Mucosa of stomach (tissue), 1 donor: ENCODE results near the gene MIPOL1.
A peak's percentile ranks its signal among the peaks of the same experiment; 100 is the strongest.

Experiments
- H3K27me3 ChIP-seq: one replicate; pipeline ENCODE4 v1.7.0; 2013; ENCODE audit warnings: mild to moderate bottlenecking, low read length; ENCODE audit not compliant: control insufficient read depth, insufficient read depth
- H3K36me3 ChIP-seq: one replicate; pipeline ENCODE4 v1.7.0; 2013; ENCODE audit warnings: low read length; ENCODE audit not compliant: control insufficient read depth, insufficient read depth
- H3K4me1 ChIP-seq: one replicate; pipeline ENCODE4 v1.7.0; 2013; ENCODE audit warnings: mild to moderate bottlenecking, low read length; ENCODE audit not compliant: control insufficient read depth, insufficient read depth
- H3K4me3 ChIP-seq: one replicate; pipeline ENCODE4 v1.7.0; 2013; ENCODE audit warnings: low read length
- H3K9ac ChIP-seq: one replicate; pipeline ENCODE4 v1.7.0; 2013; ENCODE audit warnings: mild to moderate bottlenecking, low read length, moderate library complexity
- H3K9me3 ChIP-seq: one replicate; pipeline ENCODE4 v1.7.0; 2013; ENCODE audit warnings: mild to moderate bottlenecking, low read length, moderate library complexity; ENCODE audit not compliant: control insufficient read depth
- donor health status: Pancreatic carcinoma.

MIPOL1 gene

GRCh38 chr14:37580146-37580545 lies 382.4 kb downstream of the MIPOL1 start:
- Histone ChIP-seq H3K4me3 (no peak overlapping the region), H3K27me3 (peaks cover 20% of the 10 kb centered on the region), H3K4me1 (peaks cover 9% of the 10 kb centered on the region), H3K36me3 (no peaks in the 10 kb centered on the region), H3K9ac (no peak overlapping the region), H3K9me3 (no peaks in the 10 kb centered on the region)

- Histone ChIP-seq H3K4me1 (peaks cover 15% of the 10 kb centered on the region), H3K27me3 (peaks cover 35% of the 10 kb centered on the region), H3K4me3 (peak overlapping the region; percentile 71), H3K9me3 (no peaks in the 10 kb centered on the region), H3K9ac (peak overlapping the region; percentile 87), H3K36me3 (no peaks in the 10 kb centered on the region)
Observed at GRCh38 chr14:37583358-37584210, 385.8 kb downstream of the MIPOL1 start.

DNA sequence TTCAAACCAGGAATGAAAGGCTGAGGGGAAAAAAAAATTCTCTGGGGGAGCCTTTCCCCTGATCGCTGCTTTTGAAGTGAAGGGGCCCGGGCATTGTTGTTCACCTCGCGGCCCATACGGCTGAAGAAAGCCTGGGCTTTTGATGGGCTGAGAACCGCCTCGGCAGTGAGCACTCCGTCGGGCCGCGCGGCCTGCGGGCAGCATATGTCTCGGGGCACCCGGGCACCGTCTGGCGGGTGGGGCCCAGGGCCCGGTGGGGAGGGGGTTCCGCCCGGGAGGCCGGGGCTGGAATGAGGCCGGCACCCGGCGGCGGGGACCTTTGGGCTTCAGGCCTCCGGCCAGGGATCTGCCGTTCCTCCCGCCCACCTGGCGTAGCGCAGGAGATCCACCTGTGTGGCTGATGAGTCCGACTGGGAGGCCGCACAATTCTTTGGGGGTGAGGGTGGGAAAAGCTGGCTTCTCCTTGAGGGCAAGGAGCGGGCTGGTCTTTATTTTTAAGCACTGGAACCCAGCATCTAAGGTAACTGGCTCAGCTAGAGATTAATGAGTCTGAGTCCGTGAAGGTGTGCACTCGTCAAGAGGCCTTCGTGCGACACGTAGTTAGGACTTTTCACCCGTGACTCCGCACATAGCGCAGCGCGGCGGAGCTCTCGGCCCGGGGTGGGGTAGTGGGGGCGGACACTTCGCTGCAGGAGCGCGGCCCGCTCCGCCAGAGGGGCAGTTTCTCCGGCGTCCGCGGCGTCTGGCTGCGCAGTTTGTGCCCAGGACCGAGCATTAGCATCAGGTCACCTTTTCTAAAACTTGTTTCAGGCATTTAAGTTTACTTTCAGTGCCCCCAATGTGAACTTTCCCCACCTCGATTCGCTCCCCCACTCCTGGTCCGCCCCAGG lies 386.7 kb downstream of the MIPOL1 start:
- Histone ChIP-seq H3K36me3 (no peaks in the 10 kb centered on the region), H3K4me1 (peaks cover 15% of the 10 kb centered on the region), H3K4me3 (peak overlapping the region; percentile 71), H3K9me3 (no peaks in the 10 kb centered on the region), H3K27me3 (peaks cover 35% of the 10 kb centered on the region), H3K9ac (peak overlapping the region; percentile 87)

DNA sequence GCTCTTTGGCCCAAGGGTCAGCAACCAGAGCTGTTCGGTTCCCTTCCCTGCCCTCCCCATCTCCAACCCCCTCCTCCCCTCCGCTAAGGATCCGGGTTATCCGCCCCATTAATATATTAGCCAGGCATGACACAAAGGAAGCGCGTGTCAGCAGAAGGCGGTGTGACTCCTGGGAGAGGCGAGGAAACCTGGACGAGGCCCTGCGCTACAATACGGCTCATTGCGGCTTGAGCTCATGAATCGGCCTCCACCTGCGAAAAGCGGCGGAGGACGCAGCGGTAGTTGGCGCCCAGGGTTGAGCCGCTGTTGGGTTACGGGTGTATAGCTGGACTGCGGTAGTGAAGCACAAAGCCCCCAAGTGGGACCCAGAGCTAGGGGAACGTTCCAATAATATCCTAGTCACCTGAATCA lies 387.4 kb downstream of the MIPOL1 start:
- no peak overlapping the region for H3K4me3 ChIP-seq
- peaks cover 35% of the 10 kb centered on the region for H3K27me3 ChIP-seq
- H3K9ac ChIP-seq = peak overlapping the region; percentile 87

GRCh38 chr14:37585971-37586796 lies 388.4 kb downstream of the MIPOL1 start:
- Histone ChIP-seq H3K4me1 (peaks cover 15% of the 10 kb centered on the region), H3K27me3 (peaks cover 36% of the 10 kb centered on the region), H3K36me3 (no peaks in the 10 kb centered on the region), H3K9me3 (no peaks in the 10 kb centered on the region), H3K9ac (peak overlapping the region; percentile 97), H3K4me3 (peak overlapping the region; percentile 14)

More for the DNA sequence above, 387.4 kb downstream of the MIPOL1 start:
- H3K9me3 ChIP-seq = no peaks in the 10 kb centered on the region
- peaks cover 15% of the 10 kb centered on the region for H3K4me1 ChIP-seq
- H3K36me3 ChIP-seq = no peaks in the 10 kb centered on the region

DNA sequence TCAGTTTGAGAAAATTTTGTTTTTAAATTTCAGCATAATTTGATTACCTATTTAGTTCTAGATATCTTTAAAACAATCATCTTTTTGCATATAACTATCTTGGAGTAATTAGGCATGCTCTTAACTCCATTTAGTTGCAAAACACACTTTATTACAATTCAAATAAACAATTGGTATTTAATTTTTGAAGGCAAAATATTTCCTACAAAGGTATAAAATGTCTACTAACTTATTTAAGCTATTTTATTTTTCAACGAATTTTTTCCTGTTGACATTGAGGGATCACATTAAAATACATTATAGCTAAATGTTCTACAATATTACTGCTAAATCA lies 389.0 kb downstream of the MIPOL1 start:
- Histone ChIP-seq H3K9ac (peak overlapping the region; percentile 97), H3K4me1 (peaks cover 15% of the 10 kb centered on the region), H3K36me3 (no peaks in the 10 kb centered on the region), H3K27me3 (peaks cover 40% of the 10 kb centered on the region), H3K4me3 (peak overlapping the region; percentile 14), H3K9me3 (no peaks in the 10 kb centered on the region)

- Histone ChIP-seq H3K9ac (peak overlapping the region; percentile 97), H3K4me3 (peak overlapping the region; percentile 1), H3K36me3 (no peaks in the 10 kb centered on the region), H3K9me3 (no peaks in the 10 kb centered on the region), H3K27me3 (peaks cover 44% of the 10 kb centered on the region), H3K4me1 (peaks cover 15% of the 10 kb centered on the region)
Observed at GRCh38 chr14:37587131-37587803, 389.5 kb downstream of the MIPOL1 start.

DNA sequence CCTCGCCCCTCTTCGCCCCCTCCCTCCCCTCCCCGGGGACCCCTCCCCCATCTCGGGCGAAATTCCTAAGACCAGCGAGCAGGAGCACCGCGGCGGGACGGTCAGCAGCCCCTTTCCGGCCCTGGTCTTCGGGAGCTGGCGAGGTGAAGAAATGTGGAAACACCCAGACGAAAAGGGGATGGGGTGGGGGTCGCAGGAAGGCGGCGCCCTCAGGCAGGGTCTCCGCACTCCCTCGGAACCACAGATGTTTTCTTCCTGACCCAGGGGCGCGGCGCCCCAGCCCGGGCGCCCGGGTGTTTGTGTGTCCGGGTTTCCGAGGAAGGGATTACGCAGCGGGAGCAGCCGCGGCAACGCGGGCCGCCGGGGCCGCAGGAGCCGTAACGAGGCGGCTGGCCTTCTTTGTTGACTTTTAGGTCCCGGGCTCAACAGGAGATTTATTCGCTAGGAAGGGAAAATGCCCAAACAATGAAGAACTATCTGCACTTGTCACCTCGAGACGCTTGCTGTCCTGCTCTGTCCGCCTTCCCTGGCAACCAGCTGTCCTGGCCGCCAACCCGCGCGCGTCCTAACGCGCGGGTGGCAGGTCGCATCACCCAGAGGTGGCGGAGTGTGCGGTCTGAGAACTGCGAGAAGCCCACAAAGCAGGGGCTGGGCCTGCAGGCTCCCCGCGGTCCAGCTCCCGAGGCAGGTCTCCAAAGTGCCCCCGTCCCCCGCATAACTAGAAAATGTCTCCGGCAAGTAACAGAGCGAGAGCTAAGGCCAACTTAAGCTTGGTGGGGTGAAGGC lies 390.3 kb downstream of the MIPOL1 start:
- peak overlapping the region; percentile 97 for H3K9ac ChIP-seq
- H3K4me3 ChIP-seq = peak overlapping the region; percentile 1
- H3K9me3 ChIP-seq = no peaks in the 10 kb centered on the region
- no peaks in the 10 kb centered on the region for H3K36me3 ChIP-seq
- H3K27me3 ChIP-seq = peaks cover 51% of the 10 kb centered on the region
- H3K4me1 ChIP-seq = peaks cover 15% of the 10 kb centered on the region

- Histone ChIP-seq H3K4me1 (peaks cover 15% of the 10 kb centered on the region), H3K9me3 (no peaks in the 10 kb centered on the region), H3K36me3 (no peaks in the 10 kb centered on the region), H3K9ac (peak overlapping the region; percentile 97), H3K27me3 (peaks cover 46% of the 10 kb centered on the region), H3K4me3 (peak overlapping the region; percentile 1)
Observed at GRCh38 chr14:37588667-37588955, 390.9 kb downstream of the MIPOL1 start.

GRCh38 chr14:37588956-37589714 lies 391.4 kb downstream of the MIPOL1 start:
- Histone ChIP-seq H3K9me3 (no peaks in the 10 kb centered on the region), H3K4me3 (peak overlapping the region; percentile 1), H3K27me3 (peaks cover 41% of the 10 kb centered on the region), H3K36me3 (no peaks in the 10 kb centered on the region), H3K9ac (peak overlapping the region; percentile 97), H3K4me1 (peaks cover 15% of the 10 kb centered on the region)
